Endothelial cell of coronary artery (primary cell): ENCODE measurements around the gene MTHFD2. TPM values are rescaled to one million over a fixed set of nuclear protein-coding genes. Genes with fewer than 3 reads are reported as not detected.

Source experiments
- total RNA-seq: library from RNA; depleted of rRNA; stranded (reverse); fragments of >200 nt; gene quantifications from 2 replicates; pipeline ENCODE4 v1.2.3, GENCODE V29; 2014

Gene MTHFD2
- total RNA-seq: 73.3 and 153 TPM in 2 replicates

DNA sequence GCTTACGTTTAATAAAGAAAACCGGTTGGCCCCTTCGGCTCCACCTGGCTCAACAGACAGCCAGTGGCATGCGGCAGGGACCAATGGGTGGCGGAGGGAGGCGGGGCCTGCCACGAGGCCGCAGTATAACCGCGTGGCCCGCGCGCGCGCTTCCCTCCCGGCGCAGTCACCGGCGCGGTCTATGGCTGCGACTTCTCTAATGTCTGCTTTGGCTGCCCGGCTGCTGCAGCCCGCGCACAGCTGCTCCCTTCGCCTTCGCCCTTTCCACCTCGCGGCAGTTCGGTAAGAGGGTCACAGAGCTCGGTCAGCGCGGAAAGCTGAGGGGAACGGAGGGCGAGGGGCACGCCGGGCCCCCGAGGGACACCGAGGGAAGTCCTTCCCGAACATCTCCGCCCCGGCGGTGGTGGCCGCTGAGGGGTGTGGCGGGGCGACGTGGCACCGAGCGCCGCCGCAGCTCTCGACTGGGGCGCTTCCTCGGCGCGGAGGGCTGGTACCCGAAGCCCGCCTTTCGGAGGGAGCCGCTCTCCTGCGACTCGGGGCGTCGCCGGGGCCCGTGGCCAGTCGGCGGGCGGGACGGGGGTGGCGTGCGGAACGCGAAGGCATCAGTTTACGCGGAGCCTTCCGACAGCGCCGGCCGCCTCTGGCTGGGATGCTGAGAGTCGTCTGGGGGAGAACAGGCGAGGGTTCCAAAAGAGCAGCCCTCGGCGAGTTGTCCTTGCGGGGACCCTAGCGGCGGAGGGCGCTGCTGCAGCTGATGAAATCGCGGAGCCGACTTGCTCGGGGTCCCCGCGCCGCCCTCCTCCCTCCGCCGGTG is at the start of gene MTHFD2:
MTHFD2 (plus strand) TSS at position 155 of the 814 bp plus-strand sequence; CDS start at position 182, 27 bp downstream.

DNA sequence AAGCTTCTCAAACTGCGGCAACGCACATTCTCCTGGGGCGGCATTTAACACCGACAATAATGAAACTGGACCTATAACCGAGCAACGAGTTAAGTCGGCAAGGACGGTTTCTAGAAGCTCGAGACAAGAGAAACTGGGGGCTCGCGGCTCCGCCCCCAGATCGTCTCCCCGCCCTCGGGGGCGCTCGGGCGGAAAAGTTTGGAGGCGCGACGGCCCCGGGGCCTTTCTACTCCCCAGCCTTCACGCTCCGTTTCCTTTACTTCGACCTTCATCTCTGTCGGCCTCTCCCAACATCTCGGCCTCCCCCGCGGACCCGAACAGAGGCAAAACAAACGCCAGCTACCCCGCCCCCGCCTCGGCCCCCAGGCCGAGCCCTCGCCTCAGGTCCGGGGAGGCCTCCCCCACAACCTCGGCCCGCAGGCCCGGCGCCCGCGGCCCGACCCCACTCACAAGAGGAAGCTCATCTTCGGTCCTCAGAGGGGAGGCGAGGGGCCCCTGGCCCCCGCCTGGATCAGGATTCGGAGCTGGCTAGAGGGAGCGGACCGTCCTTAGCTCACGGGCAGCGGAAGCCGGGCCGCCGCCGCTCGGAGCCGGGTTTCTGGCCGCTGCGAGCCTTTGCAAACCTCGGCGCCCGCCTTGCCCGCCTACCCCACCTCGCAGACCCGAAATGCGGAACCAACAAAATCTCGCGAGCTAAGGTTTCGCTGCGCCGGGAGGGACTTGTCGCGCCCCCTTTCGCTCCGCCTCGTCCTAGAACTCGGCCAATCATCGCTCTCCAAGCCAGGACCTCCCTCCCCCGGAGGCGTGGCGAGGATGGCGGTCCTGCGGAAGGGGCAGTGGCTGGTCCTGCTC is 20.0 kb upstream of the MTHFD2 start, which contains the start of gene MOB1A:
MOB1A (minus strand) TSS at position 669 of the 852 bp plus-strand sequence; CDS start at position 464, 205 bp downstream.

Other genes with a start within 250 kb of the MTHFD2 start
- gene TET3, start 213.7 kb upstream of the MTHFD2 start, total RNA-seq: 4.6 and 5.7 TPM in 2 replicates
- gene BOLA3, start 50.7 kb upstream of the MTHFD2 start, total RNA-seq: 26.4 and 27.5 TPM in 2 replicates
- gene MOB1A, start 19.7 kb upstream of the MTHFD2 start, total RNA-seq: 75.1 and 77.2 TPM in 2 replicates
- gene SLC4A5, start 144.8 kb downstream of the MTHFD2 start, total RNA-seq: 0.09 TPM in 1 of 2 replicates, not detected in the other
- 147 and 177 TPM in 2 replicates for gene DCTN1, start 181.7 kb downstream of the MTHFD2 start, total RNA-seq
- 0.09 and 0.19 TPM in 2 replicates for gene C2orf81, start 223.0 kb downstream of the MTHFD2 start, total RNA-seq
- gene WDR54, start 223.1 kb downstream of the MTHFD2 start, total RNA-seq: 43.6 and 46.7 TPM in 2 replicates
- 6.7 and 9.0 TPM in 2 replicates for gene RTKN, start 243.3 kb downstream of the MTHFD2 start, total RNA-seq